ENCODE data around the gene ARHGAP25.

ARHGAP25 gene

GRCh38 chr2:68740400-68740914, 5.8 kb downstream of the ARHGAP25 start:
- TF ChIP-seq CTCF (conservative IDR thresholded peaks at IDR 0.05; ENCODE audit: control insufficient read depth, insufficient read depth, low read depth, low read length), result no peak
- no peak overlapping the region for H3K4me3 ChIP-seq (ENCODE audit: control insufficient read depth, low read depth, low read length)
- DNase-seq (ENCODE audit: low read depth), result no peak

GRCh38 chr2:68741238-68741637, 6.6 kb downstream of the ARHGAP25 start:
- no peak for DNase-seq (ENCODE audit: low read depth)
- no peak overlapping the region for H3K4me3 ChIP-seq (ENCODE audit: control insufficient read depth, low read depth, low read length)
- TF ChIP-seq CTCF (conservative IDR thresholded peaks at IDR 0.05; ENCODE audit: control insufficient read depth, insufficient read depth, low read depth, low read length), result no peak

- no peak overlapping the region for H3K4me3 ChIP-seq (ENCODE audit: control insufficient read depth, low read depth, low read length)
- no peak for TF ChIP-seq CTCF (conservative IDR thresholded peaks at IDR 0.05; ENCODE audit: control insufficient read depth, insufficient read depth, low read depth, low read length)
- DNase-seq (ENCODE audit: low read depth), result no peak
These were observed 7.2 kb downstream of the ARHGAP25 start for GRCh38 chr2:68741805-68742306.

- DNase-seq (ENCODE audit: low read depth), result no peak
- no peak for TF ChIP-seq CTCF (conservative IDR thresholded peaks at IDR 0.05; ENCODE audit: control insufficient read depth, insufficient read depth, low read depth, low read length)
- no peak overlapping the region for H3K4me3 ChIP-seq (ENCODE audit: control insufficient read depth, low read depth, low read length)
These were observed 8.2 kb downstream of the ARHGAP25 start for GRCh38 chr2:68742626-68743415.

- H3K4me3 ChIP-seq (ENCODE audit: control insufficient read depth, low read depth, low read length), result no peak overlapping the region
- no peak for DNase-seq (ENCODE audit: low read depth)
- TF ChIP-seq CTCF (conservative IDR thresholded peaks at IDR 0.05; ENCODE audit: control insufficient read depth, insufficient read depth, low read depth, low read length), result no peak
These were observed 8.9 kb downstream of the ARHGAP25 start for GRCh38 chr2:68743531-68743930.

- TF ChIP-seq CTCF (conservative IDR thresholded peaks at IDR 0.05; ENCODE audit: control insufficient read depth, insufficient read depth, low read depth, low read length), result no peak
- DNase-seq (ENCODE audit: low read depth), result no peak
- no peak overlapping the region for H3K4me3 ChIP-seq (ENCODE audit: control insufficient read depth, low read depth, low read length)
These were observed 9.8 kb downstream of the ARHGAP25 start for GRCh38 chr2:68744366-68744912.

All from fibroblast of mammary gland (primary cell).